GM21526 (cell line): Measurements from ENCODE around the gene ADGRD2.

Experiments used
- ATAC-seq: cut with Tn5 transposase; IDR thresholded peaks from one replicate; pipeline ENCODE4 v1.9.1; 2021; ENCODE audit warnings: moderate library complexity; ENCODE audit not compliant: unreplicated experiment, low FRiP score

The ADGRD2 gene

DNA sequence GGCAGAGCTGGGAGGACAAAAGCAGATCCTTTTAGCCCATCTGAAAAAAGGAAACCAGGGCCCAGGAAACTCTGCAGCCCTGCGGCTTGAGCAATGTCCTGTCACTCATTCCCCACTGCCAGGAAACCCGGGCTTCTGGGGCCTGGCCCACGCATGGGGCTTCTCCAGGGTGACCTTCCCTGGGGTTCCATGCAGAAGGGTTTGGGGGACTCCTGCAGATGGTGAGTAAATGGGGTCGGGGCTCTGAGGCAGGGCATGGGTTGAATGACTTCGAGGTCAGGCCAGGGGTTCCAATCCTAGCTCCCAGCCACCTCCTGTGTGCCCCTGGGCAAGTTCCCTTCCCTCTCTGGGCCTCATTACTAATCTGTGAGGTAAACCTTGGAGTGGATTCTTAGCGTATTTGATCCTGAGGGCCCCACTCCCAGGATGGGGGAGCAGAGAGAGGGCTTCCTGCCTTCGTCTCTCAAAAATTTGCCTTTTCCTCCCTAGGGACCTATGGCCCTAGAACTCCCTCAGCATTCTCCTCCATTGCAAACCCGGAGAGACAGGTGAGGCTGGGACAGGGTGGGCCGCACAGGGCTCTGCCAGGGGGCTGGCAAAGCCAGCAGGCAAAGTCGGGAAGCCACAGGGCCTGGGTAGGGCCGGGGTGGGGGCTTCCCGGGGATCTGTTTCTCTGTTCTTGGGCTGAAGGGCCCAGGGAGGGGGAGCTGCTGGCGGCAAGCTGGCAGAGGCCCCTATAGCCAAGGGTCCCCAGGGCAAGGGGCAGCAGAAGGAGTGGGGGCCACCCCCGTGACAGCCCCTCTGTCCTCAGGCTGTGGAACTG is 25.8 kb downstream of the ADGRD2 start:
- no peak for ATAC-seq

DNA sequence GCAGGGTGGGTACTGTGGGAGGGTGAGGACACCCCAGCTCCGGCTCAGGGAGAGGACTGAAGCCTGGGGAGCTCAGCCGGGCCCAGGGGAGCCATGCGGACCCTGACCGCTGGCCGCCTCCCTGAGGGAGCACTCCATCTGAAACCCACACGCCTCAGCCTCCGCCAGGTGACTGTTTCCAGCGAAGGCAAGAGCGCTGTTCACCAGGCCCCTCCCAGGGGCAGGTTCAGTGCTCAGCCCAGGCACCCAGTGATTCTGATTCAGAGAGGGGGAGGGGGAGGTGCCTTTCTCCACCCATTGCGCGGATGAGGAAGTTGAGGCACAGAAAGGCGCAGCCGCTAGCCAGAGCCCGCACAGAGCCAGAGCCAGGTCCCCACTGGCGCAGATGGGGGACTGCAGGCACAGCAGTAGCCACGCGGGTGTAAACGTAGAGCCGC is 27.0 kb downstream of the ADGRD2 start:
- no peak for ATAC-seq

DNA sequence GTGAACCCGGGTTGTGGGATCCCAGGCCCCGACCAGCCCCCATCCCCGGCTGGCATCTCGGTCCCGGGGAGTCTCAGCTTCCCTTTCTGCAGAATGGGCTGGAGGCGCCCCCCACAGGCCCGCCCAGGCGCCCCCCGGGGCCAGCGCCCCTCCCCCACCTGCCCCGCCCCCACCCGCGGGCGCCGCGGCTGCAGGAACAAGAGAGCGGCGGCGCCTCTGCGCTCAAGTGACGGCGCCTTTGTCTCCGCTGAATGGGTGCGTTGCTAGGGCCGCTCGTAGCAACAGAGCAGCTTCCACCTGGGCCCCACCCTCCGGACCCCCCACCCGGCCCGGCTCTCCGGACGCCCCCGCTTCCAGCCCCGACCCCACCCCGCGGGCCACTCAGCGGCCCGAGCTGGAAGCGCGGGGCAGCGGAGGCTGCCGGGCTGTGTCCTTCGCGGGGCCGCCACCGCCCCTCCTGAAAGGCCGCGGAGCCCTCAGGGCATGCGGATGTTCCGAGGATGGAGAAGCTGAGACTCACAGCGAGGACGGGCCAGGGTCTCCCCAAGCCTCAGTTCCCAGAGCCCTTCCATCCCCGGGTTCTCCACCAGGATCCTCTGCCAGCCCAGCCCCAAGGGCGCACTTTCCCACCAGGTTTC is 27.5 kb downstream of the ADGRD2 start:
- no peak for ATAC-seq

- ATAC-seq: no peak
These were observed 28.1 kb downstream of the ADGRD2 start for GRCh38 chr9:124478354-124478753.

- no peak for ATAC-seq
These were observed 29.1 kb downstream of the ADGRD2 start for GRCh38 chr9:124479371-124479770.

- ATAC-seq: no peak
These were observed 29.8 kb downstream of the ADGRD2 start for GRCh38 chr9:124479947-124480620.

- ATAC-seq: no peak
These were observed 30.4 kb downstream of the ADGRD2 start for GRCh38 chr9:124480621-124480981.

- no peak for ATAC-seq
These were observed 30.9 kb downstream of the ADGRD2 start for GRCh38 chr9:124481115-124481514.

DNA sequence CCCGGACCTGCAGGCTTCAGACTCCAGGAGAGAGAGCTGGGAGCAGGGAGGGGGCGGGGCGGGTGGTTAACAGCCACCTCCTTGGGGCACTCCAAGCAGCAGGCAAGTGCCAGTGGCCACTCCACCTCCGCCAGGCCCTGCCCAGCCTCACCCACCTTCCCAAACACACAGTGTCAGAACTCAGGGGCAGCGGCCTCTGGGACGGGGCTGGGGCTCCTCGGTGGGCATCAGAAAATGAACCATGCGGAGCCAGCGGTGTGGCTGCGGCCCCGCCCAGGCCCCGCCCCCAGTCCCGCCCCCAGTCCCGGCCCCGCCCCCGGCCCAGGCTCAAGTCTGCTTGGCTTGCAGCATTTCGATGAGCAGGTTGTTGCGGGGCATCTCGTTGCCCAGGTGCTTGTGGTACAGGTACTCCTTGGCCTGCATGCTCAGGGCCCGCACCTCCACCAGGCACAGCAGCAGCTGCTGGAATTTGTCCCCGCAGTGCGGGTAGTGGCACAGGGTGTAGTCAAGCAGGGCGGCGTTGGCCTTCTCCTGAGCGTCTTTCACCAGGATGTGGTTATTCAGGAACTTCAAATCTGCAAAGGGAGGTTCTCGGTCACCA is 32.3 kb downstream of the ADGRD2 start:
- no peak for ATAC-seq

DNA sequence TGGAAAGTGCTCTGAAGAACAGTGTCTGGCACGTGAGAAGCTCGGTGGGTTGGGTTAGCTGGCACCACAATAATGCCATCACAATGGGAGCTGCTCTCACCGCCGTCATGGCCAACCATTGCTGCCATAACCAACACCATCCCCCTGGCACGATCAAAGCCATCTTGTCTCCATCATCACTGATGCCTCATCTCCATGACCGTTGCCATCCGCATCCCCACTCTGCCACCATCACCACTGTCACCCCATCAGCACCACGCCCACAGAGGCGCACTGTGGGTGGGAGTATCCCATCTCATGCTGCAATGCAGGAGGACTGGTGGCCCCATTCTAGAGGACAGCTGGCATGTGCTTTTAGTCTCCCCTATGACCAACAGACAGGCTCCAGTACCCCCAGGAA is 33.2 kb downstream of the ADGRD2 start:
- ATAC-seq: no peak

GRCh38 chr9:124485201-124485600 is 35.0 kb downstream of the ADGRD2 start:
- ATAC-seq: no peak

- no peak for ATAC-seq
These were observed 35.7 kb downstream of the ADGRD2 start for GRCh38 chr9:124485936-124486335.

GRCh38 chr9:124486778-124487259 is 36.6 kb downstream of the ADGRD2 start:
- no peak for ATAC-seq

DNA sequence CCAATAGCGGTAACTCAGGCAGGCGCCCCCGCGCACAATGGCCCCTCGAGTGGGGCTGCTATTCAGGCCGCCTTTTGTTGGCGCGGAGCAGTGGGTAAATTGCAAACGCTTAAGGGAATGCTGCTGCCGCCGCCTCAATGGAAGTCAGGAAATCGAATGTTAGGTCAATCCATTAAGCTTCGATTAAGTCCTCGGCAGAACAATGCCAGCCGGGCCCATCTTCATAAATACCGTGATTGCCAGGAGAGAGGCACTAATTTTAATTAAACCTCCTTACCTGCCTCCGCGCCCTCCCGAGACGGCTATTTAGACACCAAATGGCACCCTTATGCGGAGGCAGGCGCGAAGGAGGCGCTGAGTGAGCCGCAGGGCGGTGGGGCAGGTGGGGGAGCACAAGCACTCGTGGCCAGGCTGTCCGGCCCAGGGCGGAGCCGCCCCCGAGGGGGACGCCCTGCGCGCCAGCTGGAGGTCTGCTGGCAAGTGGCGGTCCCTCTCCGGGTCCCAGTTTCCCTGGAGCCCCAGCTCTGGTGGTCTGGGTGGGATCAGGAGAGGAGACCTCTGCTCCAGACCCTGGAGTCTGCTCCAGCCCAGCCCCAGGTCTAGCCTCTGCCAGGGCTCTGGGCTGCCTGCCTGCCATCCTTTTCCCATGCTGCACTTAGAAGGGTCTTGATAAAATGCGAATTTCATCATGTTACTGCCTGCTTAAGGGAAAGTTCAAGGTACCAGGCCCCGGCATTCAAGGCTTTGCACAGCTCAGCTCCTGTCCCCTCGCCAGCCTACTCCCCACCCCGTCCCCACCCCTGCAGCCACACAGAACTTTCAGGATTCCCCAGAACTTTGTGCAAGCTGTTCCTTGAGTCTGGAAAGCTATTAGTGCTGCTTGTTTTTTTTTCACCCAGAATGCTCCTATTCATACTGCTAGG is 37.3 kb downstream of the ADGRD2 start:
- no peak for ATAC-seq

DNA sequence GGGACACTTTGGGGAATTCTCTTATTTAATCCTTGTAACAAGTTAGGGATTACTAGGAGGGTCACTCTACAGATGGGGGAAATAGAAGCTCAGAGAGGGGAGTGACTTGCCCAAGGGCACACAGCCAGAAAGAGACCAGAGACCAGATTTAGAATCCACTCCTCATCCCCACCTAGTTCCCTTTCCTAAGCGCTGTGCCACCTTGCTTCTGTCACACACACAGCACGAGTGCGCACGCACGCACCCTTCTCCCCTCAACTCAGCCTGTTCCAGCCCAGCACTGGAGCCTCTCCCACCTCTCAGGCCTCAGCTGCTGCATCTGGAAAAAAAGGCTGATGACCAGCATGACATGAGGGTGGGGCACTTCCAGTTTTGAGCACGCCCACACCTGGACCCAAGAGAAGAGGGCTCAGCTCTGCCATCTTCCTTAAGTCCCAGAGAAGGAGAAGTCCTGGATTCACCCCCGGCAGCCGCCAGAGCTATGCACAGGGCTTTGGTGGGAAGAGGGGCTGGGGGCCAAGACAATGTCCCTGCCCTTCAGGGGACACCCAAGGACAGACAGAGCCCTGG is 38.5 kb downstream of the ADGRD2 start:
- no peak for ATAC-seq

DNA sequence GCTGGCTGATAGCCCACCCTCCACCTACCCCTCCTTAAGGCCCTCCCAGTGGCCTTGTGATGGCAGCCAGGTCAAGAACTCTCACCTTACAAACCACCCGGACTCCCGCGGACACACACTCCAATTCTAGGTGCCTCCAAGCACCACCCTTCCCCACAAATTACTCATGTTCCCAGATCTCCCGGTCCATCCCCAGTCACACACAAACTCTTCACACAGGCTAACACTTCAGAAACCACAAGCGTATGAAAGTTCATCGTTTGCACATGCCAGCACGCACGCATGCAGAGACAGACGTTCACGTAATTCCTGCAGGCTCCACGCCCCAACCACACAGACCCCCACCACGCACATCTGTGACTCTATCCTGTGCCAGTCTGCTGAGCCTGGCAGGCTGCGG is 39.0 kb downstream of the ADGRD2 start:
- no peak for ATAC-seq

GRCh38 chr9:124490004-124490403 is 39.8 kb downstream of the ADGRD2 start:
- no peak for ATAC-seq

DNA sequence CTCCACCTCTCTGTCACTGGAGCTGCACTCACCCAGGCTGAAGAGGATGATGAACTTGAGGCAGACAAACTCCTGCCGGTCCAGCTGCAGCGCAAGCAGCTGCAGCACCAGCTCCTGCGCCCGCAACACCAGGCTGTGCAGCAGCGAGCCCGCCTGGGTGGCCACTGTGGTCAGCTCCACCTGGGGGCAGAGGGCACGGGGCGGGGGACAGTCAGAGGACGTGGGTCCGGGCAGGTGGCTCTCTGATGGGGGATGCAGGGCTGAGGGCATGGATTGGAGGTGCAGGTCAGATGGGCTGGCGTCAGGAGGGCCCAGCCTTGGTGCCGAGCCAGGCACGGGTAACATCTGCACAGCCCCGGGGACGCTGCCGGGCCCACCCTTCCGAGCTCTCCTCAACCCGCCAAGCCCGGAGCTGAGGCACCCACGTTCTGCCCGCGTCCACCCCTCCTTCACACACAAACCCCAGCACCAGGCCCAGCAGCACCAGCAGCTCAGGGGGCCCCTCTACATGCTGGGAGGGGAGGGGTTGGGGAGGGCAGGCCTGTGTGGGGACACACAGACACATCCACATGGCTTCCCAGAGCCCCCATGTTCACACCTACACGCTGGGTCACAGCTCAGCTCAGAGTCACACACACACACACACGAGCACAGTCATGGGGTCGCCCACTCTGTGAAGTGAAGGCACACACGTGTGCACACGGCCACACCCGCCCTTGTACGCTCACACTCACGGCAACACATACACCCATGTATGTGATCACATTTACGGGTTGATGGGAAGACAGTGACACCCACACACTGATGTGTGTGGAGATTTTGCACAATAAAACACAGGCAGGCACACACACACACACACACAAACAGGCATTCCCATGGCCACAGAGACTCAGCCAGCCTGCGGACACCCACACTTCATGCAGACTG is 41.1 kb downstream of the ADGRD2 start:
- ATAC-seq: no peak

DNA sequence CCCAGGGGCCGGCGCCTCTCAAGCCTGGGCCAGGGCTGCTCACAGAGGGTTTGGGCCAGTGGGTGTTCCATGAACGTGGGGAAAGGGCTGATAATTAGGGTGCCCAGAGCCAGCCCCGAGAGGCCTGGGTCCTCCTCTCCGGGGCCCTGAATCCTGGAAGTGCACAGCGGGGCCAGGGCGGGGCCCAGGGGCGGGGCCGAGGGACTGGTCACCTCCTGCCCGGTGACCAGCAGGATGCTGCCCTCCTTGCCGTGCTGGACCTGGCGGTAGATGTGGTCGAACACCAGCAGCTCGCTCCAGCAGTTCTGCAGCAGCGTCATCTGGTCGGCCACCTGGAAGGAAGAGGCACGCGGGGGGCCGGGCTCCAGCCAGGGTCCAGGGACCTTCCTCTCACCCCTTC is 42.6 kb downstream of the ADGRD2 start:
- ATAC-seq: no peak
